Liver (tissue), 3 donors: ENCODE measurements around the gene SLC30A1.

Experiments used
- GABPA ChIP-seq, 2 donors: IDR thresholded peaks in 1 of 2; conservative IDR thresholded peaks in 1 of 2; 2 replicates each; pipeline ENCODE4 v1.6.1; 2016; ENCODE audit warnings: antibody characterized with exemption in 2 of 2, mild to moderate bottlenecking in 1 of 2, moderate library complexity in 1 of 2
- NR2F2 ChIP-seq: IDR thresholded peaks from 2 replicates; pipeline ENCODE4 v1.6.1; 2016; ENCODE audit warnings: antibody characterized with exemption
- RAD21 ChIP-seq, 2 donors: IDR thresholded peaks; 2 replicates each; pipeline ENCODE4 v1.6.1; 2016; ENCODE audit warnings: antibody characterized with exemption in 2 of 2, mild to moderate bottlenecking in 2 of 2
- SP1 ChIP-seq: IDR thresholded peaks from 2 replicates; pipeline ENCODE4 v1.6.1; 2018; ENCODE audit warnings: antibody characterized with exemption, mild to moderate bottlenecking
- TAF1 ChIP-seq: conservative IDR thresholded peaks from 2 replicates; pipeline ENCODE4 v1.6.1; 2016; ENCODE audit warnings: antibody characterized with exemption, mild to moderate bottlenecking
- TF ChIP-seq, protein P1 (sequence below): IDR thresholded peaks from 2 replicates; pipeline ENCODE4 v1.6.1; 2016; ENCODE audit warnings: antibody characterized with exemption
- TF ChIP-seq, protein P2 (sequence below): fragments of 150-350 bp; IDR thresholded peaks from 2 replicates; pipeline ENCODE4 v1.5.1; 2017; ENCODE audit warnings: improper control_type of control experiment, low read depth, low read length; ENCODE audit not compliant: missing input control
- TF ChIP-seq, protein P3 (sequence below): IDR thresholded peaks from 2 replicates; pipeline ENCODE4 v1.6.1; 2016; ENCODE audit warnings: antibody characterized with exemption, mild to moderate bottlenecking
- TF ChIP-seq, protein P4 (sequence below): IDR thresholded peaks from 2 replicates; pipeline ENCODE4 v1.6.1; 2016; ENCODE audit warnings: antibody characterized with exemption
- TF ChIP-seq, protein P5 (sequence below): IDR thresholded peaks from 2 replicates; pipeline ENCODE4 v1.6.1; 2016; ENCODE audit warnings: antibody characterized with exemption
- donor health status: healthy.
- donor health status: healthy.

DNA sequence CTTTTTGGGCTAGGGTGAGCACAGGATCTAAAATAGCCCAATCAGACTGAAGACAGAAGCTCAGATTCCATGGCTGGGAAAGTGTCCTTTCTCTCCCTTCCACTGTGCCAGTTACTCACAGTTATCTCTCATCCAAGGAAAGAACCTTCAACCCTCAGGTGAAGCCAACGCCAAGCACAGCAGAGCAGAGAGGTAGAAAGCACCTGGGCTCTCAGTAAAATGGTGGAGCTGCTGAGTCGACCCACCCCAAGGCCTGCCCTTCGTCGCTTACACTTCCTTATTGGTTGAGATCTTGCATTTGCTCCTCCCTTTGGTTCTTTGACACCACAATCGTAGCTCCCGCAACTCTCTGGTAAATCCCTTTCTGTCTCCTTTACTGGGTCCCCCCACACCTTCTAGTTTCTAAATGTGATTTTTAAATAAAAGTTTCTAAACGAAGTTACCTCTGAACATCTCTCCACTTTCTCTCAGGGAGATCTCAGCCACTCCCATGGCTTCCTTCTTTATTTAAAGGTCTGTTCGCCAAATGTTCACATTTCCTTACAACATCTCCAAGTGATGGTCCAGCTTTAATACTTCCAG is 27.5 kb upstream of the SLC30A1 start:
- TF ChIP-seq, protein P1, sequence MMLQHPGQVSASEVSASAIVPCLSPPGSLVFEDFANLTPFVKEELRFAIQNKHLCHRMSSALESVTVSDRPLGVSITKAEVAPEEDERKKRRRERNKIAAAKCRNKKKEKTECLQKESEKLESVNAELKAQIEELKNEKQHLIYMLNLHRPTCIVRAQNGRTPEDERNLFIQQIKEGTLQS: no peak
- TF ChIP-seq, protein P2, sequence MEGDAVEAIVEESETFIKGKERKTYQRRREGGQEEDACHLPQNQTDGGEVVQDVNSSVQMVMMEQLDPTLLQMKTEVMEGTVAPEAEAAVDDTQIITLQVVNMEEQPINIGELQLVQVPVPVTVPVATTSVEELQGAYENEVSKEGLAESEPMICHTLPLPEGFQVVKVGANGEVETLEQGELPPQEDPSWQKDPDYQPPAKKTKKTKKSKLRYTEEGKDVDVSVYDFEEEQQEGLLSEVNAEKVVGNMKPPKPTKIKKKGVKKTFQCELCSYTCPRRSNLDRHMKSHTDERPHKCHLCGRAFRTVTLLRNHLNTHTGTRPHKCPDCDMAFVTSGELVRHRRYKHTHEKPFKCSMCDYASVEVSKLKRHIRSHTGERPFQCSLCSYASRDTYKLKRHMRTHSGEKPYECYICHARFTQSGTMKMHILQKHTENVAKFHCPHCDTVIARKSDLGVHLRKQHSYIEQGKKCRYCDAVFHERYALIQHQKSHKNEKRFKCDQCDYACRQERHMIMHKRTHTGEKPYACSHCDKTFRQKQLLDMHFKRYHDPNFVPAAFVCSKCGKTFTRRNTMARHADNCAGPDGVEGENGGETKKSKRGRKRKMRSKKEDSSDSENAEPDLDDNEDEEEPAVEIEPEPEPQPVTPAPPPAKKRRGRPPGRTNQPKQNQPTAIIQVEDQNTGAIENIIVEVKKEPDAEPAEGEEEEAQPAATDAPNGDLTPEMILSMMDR: no peak
- TF ChIP-seq, protein P3, sequence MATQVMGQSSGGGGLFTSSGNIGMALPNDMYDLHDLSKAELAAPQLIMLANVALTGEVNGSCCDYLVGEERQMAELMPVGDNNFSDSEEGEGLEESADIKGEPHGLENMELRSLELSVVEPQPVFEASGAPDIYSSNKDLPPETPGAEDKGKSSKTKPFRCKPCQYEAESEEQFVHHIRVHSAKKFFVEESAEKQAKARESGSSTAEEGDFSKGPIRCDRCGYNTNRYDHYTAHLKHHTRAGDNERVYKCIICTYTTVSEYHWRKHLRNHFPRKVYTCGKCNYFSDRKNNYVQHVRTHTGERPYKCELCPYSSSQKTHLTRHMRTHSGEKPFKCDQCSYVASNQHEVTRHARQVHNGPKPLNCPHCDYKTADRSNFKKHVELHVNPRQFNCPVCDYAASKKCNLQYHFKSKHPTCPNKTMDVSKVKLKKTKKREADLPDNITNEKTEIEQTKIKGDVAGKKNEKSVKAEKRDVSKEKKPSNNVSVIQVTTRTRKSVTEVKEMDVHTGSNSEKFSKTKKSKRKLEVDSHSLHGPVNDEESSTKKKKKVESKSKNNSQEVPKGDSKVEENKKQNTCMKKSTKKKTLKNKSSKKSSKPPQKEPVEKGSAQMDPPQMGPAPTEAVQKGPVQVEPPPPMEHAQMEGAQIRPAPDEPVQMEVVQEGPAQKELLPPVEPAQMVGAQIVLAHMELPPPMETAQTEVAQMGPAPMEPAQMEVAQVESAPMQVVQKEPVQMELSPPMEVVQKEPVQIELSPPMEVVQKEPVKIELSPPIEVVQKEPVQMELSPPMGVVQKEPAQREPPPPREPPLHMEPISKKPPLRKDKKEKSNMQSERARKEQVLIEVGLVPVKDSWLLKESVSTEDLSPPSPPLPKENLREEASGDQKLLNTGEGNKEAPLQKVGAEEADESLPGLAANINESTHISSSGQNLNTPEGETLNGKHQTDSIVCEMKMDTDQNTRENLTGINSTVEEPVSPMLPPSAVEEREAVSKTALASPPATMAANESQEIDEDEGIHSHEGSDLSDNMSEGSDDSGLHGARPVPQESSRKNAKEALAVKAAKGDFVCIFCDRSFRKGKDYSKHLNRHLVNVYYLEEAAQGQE: no peak
- TF ChIP-seq, protein P4, sequence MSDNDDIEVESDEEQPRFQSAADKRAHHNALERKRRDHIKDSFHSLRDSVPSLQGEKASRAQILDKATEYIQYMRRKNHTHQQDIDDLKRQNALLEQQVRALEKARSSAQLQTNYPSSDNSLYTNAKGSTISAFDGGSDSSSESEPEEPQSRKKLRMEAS: no peak
- TF ChIP-seq RAD21 (IDR thresholded peaks at IDR 0.05): no peak
- TF ChIP-seq TAF1: no peak
- TF ChIP-seq, protein P5, sequence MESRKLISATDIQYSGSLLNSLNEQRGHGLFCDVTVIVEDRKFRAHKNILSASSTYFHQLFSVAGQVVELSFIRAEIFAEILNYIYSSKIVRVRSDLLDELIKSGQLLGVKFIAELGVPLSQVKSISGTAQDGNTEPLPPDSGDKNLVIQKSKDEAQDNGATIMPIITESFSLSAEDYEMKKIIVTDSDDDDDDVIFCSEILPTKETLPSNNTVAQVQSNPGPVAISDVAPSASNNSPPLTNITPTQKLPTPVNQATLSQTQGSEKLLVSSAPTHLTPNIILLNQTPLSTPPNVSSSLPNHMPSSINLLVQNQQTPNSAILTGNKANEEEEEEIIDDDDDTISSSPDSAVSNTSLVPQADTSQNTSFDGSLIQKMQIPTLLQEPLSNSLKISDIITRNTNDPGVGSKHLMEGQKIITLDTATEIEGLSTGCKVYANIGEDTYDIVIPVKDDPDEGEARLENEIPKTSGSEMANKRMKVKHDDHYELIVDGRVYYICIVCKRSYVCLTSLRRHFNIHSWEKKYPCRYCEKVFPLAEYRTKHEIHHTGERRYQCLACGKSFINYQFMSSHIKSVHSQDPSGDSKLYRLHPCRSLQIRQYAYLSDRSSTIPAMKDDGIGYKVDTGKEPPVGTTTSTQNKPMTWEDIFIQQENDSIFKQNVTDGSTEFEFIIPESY: no peak
- TF ChIP-seq NR2F2: no peak
- TF ChIP-seq SP1: no peak
- no peak for TF ChIP-seq GABPA (IDR thresholded peaks at IDR 0.05 in 1 of 2, conservative IDR thresholded peaks at IDR 0.05 in 1 of 2)
